Measurements from ENCODE around the gene ATOH8. TPM values are rescaled to one million over a fixed set of nuclear protein-coding genes. Genes with fewer than 3 reads are reported as not detected.

Gene ATOH8
- polyA plus RNA-seq, 1 donor (not counting 4 experiments of a cell fraction or from before 2014, with no cell fraction given): not detected

DNA sequence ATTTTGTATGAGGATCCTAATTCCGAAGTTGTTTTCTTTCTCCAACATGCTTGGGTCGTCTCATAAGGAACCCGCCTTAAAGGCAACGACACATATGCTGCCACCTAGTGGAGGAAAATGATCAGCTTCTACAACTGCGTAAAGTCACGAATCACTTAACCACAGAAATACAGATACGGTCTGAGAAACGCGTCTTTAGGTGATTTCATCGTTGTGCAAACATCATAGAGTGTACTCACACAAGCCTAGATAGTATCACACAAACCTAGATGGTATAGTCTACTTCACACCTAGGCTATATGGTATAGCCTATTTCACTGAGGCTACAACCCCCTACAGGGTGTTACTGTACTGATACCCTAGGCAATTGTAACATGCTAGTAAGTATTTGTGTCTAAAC lies 46.5 kb upstream of the ATOH8 start:
- Histone ChIP-seq H3K9me1 (ENCODE audit: control insufficient read depth, extremely low read depth, insufficient read depth, low read length) (no peaks in the 10 kb centered on the region), H3K9me3 (ENCODE audit: control insufficient read depth, low read depth, low read length) (no peaks in the 10 kb centered on the region), H3K4me3 (ENCODE audit: control insufficient read depth in 2 of 3, extremely low read depth in 1 of 3, insufficient read depth in 2 of 3, low read depth in 1 of 3, low read length in 3 of 3) (no peak overlapping the region), H2AFZ (ENCODE audit: control insufficient read depth, low read length) (no peak overlapping the region), H3K4me1 (ENCODE audit: control insufficient read depth, extremely low read depth, insufficient read depth, low read length) (peaks cover 18% of the 10 kb centered on the region), H3K9ac (ENCODE audit: control insufficient read depth, extremely low read depth, insufficient read depth, low read length) (no peak overlapping the region), H3K4me2 (ENCODE audit: control insufficient read depth, extremely low read depth, insufficient read depth, low read depth, low read length) (no peak overlapping the region), H3K27ac (ENCODE audit: control insufficient read depth, insufficient read depth, low read length) (no peak overlapping the region), H4K20me1 (ENCODE audit: control insufficient read depth, extremely low read depth, insufficient read depth, low read length) (no peaks in the 10 kb centered on the region), H3K27me3 (ENCODE audit: control insufficient read depth, extremely low read depth, insufficient read depth, low read length) (peaks cover 19% of the 10 kb centered on the region), H3K79me2 (ENCODE audit: control insufficient read depth, insufficient read depth, low read length) (no peaks in the 10 kb centered on the region), H3K36me3 (ENCODE audit: control insufficient read depth in 2 of 2, extremely low read depth in 1 of 2, insufficient read depth in 2 of 2, low read length in 2 of 2) (no peaks in the 10 kb centered on the region)
- dilution Hi-C loops (cut with MboI; ENCODE audit: extremely low pct_ligation_motif_present, low sequenced_read_pairs): loop anchor here (25.0 kb wide), 1 partner anchor 105 kb away; no protein-coding TSS in a partner anchor
- FAIRE-seq: peak; percentile 95
- DNase-seq (ENCODE audit: low read depth, low spot score): peak; percentile 61
- TF ChIP-seq EZH2 (IDR thresholded peaks at IDR 0.05; ENCODE audit: low read length): no peak
- TF ChIP-seq, protein P1, sequence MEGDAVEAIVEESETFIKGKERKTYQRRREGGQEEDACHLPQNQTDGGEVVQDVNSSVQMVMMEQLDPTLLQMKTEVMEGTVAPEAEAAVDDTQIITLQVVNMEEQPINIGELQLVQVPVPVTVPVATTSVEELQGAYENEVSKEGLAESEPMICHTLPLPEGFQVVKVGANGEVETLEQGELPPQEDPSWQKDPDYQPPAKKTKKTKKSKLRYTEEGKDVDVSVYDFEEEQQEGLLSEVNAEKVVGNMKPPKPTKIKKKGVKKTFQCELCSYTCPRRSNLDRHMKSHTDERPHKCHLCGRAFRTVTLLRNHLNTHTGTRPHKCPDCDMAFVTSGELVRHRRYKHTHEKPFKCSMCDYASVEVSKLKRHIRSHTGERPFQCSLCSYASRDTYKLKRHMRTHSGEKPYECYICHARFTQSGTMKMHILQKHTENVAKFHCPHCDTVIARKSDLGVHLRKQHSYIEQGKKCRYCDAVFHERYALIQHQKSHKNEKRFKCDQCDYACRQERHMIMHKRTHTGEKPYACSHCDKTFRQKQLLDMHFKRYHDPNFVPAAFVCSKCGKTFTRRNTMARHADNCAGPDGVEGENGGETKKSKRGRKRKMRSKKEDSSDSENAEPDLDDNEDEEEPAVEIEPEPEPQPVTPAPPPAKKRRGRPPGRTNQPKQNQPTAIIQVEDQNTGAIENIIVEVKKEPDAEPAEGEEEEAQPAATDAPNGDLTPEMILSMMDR (optimal IDR thresholded peaks at IDR 0.05 in 1 of 3, IDR thresholded peaks at IDR 0.05 in 1 of 3, conservative IDR thresholded peaks at IDR 0.05 in 1 of 3; ENCODE audit: extremely low read depth in 1 of 3, insufficient read depth in 2 of 3, low read length in 3 of 3): peak; percentile 78 to 82 (median 82)

DNA sequence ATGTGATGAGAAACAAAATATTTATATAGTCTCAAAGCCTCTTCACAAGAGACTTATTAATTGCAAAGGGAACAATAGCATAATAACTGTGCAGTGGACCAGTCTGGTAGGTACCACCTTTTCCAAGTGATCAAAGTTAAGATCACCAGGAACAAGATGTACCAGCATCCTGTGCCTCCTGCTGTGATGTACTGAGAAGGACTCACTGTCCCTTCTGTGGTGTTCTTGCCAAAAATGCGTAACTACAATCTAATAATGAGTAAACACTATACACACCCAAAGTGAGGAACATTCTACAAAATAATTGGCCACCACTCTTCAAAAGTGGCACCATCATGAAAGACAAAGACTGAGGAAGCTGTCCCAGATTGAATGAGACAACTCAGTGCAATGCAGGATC lies 45.1 kb upstream of the ATOH8 start:
- no peak for DNase-seq (ENCODE audit: low read depth, low spot score)
- no peak overlapping the region for H3K4me3 ChIP-seq (ENCODE audit: control insufficient read depth in 2 of 3, extremely low read depth in 1 of 3, insufficient read depth in 2 of 3, low read depth in 1 of 3, low read length in 3 of 3)
- H3K27me3 ChIP-seq (ENCODE audit: control insufficient read depth, extremely low read depth, insufficient read depth, low read length): peaks cover 19% of the 10 kb centered on the region
- no peaks in the 10 kb centered on the region for H4K20me1 ChIP-seq (ENCODE audit: control insufficient read depth, extremely low read depth, insufficient read depth, low read length)
- peaks cover 13% of the 10 kb centered on the region for H3K4me1 ChIP-seq (ENCODE audit: control insufficient read depth, extremely low read depth, insufficient read depth, low read length)
- no peak for TF ChIP-seq EZH2 (IDR thresholded peaks at IDR 0.05; ENCODE audit: low read length)
- TF ChIP-seq, protein P1 (optimal IDR thresholded peaks at IDR 0.05 in 1 of 3, IDR thresholded peaks at IDR 0.05 in 1 of 3, conservative IDR thresholded peaks at IDR 0.05 in 1 of 3; ENCODE audit: extremely low read depth in 1 of 3, insufficient read depth in 2 of 3, low read length in 3 of 3): no peak
- FAIRE-seq: no peak
- H3K36me3 ChIP-seq (ENCODE audit: control insufficient read depth in 2 of 2, extremely low read depth in 1 of 2, insufficient read depth in 2 of 2, low read length in 2 of 2): no peaks in the 10 kb centered on the region
- H3K27ac ChIP-seq (ENCODE audit: control insufficient read depth, insufficient read depth, low read length): no peak overlapping the region
- no peaks in the 10 kb centered on the region for H3K9me1 ChIP-seq (ENCODE audit: control insufficient read depth, extremely low read depth, insufficient read depth, low read length)
- H2AFZ ChIP-seq (ENCODE audit: control insufficient read depth, low read length): no peak overlapping the region
- H3K79me2 ChIP-seq (ENCODE audit: control insufficient read depth, insufficient read depth, low read length): no peaks in the 10 kb centered on the region
- no peaks in the 10 kb centered on the region for H3K9me3 ChIP-seq (ENCODE audit: control insufficient read depth, low read depth, low read length)
- dilution Hi-C loops (cut with MboI; ENCODE audit: extremely low pct_ligation_motif_present, low sequenced_read_pairs): loop anchor here (25.0 kb wide), 1 partner anchor 104 kb away; no protein-coding TSS in a partner anchor
- H3K4me2 ChIP-seq (ENCODE audit: control insufficient read depth, extremely low read depth, insufficient read depth, low read depth, low read length): no peak overlapping the region
- no peak overlapping the region for H3K9ac ChIP-seq (ENCODE audit: control insufficient read depth, extremely low read depth, insufficient read depth, low read length)
